SJSA1 (cell line): ENCODE measurements around the gene BCKDHB. TPM values are rescaled to one million over a fixed set of nuclear protein-coding genes. Genes with fewer than 3 reads are reported as not detected.
"Not testable (repeated sequence)": the region's sequence is repeated elsewhere in the genome, so short reads cannot be mapped to it uniquely, and the experiment has no call there.

Source experiments
- DNase-seq, 2 experiments: peaks; one replicate each; pipeline ENCODE4 v3.0.0-alpha.2; 2015 to 2020; ENCODE audit warnings: low spot score in 2 of 2, low read depth in 1 of 2
- H3K27ac ChIP-seq: fragments of 250-450 bp; sonication (Bioruptor Pico); 2 replicates; pipeline ENCODE4 v1.5.1; 2020; ENCODE audit warnings: mild to moderate bottlenecking, moderate library complexity
- H3K27me3 ChIP-seq: fragments of 250-450 bp; sonication (Bioruptor Pico); replicated peaks from 2 replicates; pipeline ENCODE4 v1.5.1; 2020; ENCODE audit warnings: mild to moderate bottlenecking, moderate library complexity
- H3K36me3 ChIP-seq: fragments of 250-450 bp; sonication (Bioruptor Pico); 2 replicates; pipeline ENCODE4 v1.5.1; 2020; ENCODE audit warnings: mild to moderate bottlenecking
- H3K4me1 ChIP-seq: fragments of 250-450 bp; sonication (Bioruptor Pico); replicated peaks from 2 replicates; pipeline ENCODE4 v1.6.1; 2021; ENCODE audit warnings: mild to moderate bottlenecking
- H3K4me3 ChIP-seq: fragments of 250-450 bp; sonication (Bioruptor Pico); 2 replicates; pipeline ENCODE4 v1.5.1; 2020; ENCODE audit warnings: mild to moderate bottlenecking
- H3K9me3 ChIP-seq: fragments of 250-450 bp; sonication (Bioruptor Pico); replicated peaks from 2 replicates; pipeline ENCODE4 v1.5.1; 2020; ENCODE audit warnings: mild to moderate bottlenecking
- total RNA-seq: library from RNA; depleted of rRNA; stranded (reverse); fragments of >200 nt; shearing (Covaris generic); gene quantifications from 2 replicates; pipeline ENCODE4 v1.2.3, GENCODE V29; 2014

Gene BCKDHB
- total RNA-seq, 1 experiment from 2014 or later = 27.5 TPM

DNA sequence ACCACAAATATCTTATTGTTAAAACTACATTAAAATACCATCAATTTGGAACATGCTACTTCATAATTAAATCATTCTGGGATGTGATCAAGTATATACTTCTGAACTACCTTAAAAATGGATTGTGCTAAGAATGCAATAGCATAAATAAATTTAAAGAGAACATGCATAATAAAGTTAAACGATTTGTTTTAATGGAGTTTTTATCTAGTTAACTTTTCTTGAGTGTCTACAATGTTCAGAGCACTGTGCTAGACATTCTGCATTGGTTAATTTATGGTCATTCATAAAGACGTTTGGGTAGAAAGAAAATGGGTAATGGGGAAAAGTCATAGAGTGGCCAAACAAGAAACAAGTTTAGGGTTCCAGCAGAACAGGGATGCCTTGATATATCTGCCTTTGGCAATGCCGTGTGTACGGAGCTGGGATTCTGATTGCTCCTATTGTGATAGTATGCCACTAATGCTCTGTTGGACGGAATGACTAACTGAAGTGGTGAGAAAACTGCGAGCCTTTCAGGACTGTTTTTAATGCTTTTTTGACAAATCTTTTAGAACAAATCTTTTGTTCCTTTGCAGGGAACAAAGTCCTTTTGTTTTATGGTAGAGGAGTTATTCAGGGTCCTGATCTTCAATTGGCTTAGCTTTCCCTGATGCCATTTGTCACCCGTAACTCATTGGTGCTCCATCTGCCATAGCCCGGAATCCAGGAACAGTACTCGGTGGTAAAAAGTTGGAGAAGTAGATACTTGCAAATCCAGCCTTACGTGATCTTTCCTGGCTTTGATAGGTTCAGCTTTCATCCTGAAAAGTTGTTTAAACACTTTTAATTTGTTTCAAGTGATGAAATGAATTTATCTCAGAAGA is 162.6 kb downstream of the BCKDHB start:
- Histone ChIP-seq H3K36me3 (no peaks in the 10 kb centered on the region), H3K9me3 (no peaks in the 10 kb centered on the region), H3K4me1 (no peaks in the 10 kb centered on the region), H3K27ac (no peak overlapping the region), H3K27me3 (no peaks in the 10 kb centered on the region), H3K4me3 (no peak overlapping the region)
- DNase-seq = no peak

DNA sequence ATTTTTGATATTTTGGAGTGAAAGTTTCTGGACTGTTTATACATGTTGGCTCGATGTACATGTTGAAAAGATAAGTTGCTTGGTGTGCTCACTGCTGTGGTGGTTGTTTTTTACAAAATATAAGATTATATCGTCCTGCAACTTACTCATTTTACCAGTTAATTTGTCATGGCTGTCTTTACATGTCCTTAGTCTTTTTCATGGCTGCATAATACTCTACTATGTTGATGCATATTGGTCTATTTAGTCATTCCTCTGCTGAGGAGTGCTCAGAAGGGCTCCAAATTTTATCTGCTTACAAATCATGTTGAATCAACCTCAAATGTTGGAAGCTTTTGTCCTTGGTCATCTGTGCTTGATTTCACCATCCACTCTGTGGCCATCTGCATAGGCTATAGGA is 164.6 kb downstream of the BCKDHB start:
- H3K9me3 ChIP-seq = no peaks in the 10 kb centered on the region
- DNase-seq = no peak
- H3K27me3 ChIP-seq = no peaks in the 10 kb centered on the region
- no peaks in the 10 kb centered on the region for H3K4me1 ChIP-seq
- no peak overlapping the region for H3K27ac ChIP-seq
- H3K4me3 ChIP-seq = no peak overlapping the region
- no peaks in the 10 kb centered on the region for H3K36me3 ChIP-seq

DNA sequence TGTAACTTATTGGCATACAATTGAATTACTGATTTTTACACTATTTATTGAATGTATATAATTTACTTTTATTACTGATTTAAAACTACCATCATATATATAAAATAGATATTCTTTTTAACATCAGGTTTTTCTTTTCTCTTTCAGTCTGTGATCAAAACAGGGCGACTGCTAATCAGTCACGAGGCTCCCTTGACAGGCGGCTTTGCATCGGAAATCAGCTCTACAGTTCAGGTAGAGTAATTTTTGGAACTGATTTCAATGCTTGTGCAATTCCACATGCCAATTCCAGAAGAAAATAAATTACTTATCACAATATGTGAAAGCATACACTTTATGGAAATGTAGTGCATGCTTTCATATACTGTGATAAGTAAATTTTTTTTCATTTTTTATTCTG is 166.5 kb downstream of the BCKDHB start:
- H3K4me1 ChIP-seq = no peaks in the 10 kb centered on the region
- no peak overlapping the region for H3K27ac ChIP-seq
- H3K9me3 ChIP-seq = no peaks in the 10 kb centered on the region
- no peaks in the 10 kb centered on the region for H3K27me3 ChIP-seq
- H3K4me3 ChIP-seq = no peak overlapping the region
- no peak for DNase-seq
- no peaks in the 10 kb centered on the region for H3K36me3 ChIP-seq

DNA sequence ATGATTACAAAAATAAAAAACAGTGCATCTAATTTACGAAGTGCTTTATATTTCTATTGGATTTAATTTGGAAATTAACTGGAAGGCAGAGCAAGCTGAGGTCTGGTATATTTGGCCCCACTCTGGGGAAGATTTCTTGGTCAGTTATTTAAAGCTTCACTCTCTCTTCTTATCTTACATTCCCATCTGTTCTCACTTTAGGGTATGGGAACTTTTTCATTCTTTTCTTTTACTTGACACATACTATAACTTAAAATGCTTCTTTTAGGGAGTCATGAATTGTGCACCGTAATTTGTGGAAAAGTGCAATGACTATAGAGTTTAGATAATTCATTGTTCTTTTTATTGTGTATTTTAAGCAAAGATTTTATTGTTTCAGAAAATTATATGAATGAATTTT is 170.4 kb downstream of the BCKDHB start:
- Histone ChIP-seq H3K4me3 (no peak overlapping the region), H3K4me1 (no peaks in the 10 kb centered on the region), H3K36me3 (no peaks in the 10 kb centered on the region), H3K27ac (no peak overlapping the region), H3K9me3 (no peaks in the 10 kb centered on the region), H3K27me3 (no peaks in the 10 kb centered on the region)
- no peak for DNase-seq

DNA sequence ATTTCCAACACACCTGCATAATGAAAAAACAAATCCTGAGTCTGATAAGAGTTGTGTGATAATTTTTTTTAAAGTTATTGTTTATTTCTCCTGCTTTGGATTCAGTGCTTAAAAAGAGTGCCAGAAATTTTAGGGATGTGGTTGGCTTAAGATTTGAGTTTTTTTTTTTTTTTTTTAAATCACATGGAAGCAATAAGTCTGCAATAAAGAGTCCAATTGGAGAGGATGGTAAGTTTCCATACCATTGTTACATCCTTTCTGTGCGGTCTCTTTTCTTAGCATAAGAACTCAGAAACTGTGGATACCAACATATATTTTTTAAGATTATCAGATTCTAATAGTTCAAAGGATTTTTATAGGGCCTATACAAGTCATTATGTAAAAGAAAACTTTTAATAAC is 171.0 kb downstream of the BCKDHB start:
- H3K4me3 ChIP-seq = no peak overlapping the region
- H3K9me3 ChIP-seq = no peaks in the 10 kb centered on the region
- H3K36me3 ChIP-seq = no peaks in the 10 kb centered on the region
- H3K27ac ChIP-seq = no peak overlapping the region
- H3K27me3 ChIP-seq = no peaks in the 10 kb centered on the region
- no peak for DNase-seq
- H3K4me1 ChIP-seq = no peaks in the 10 kb centered on the region

DNA sequence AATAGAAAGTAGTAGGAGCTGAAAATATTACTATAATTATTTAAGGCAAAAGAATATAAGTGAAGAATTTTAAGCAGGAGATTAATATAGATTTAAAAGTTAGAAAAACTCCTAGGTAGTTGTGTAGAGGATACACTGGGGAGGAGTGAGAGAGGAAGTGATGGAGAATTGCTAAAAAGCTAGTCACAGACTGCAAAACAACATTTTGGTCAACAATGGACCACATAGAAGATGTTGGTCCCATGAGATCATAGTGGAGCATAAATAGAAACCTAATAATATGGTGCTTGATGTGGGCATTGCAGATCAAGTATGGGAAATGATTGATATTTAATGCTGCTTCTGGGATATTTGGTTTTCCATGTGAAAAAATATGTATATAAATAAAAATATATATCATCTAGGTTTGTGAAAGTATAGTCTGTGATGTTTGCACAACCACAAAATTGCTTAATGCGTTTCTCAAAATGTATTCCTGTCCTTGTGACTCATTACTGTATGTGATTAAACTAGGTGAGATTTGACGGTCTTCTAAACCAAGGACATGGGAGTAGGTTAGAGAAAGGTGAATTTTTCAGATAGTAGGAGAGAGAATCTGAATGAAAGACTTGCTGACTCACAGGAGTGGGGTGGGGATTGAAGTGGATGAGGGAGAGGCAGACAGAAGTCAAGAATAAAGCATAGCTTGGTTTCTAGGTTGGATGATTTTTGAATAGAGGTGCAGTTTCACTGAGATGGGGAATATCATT is 174.0 kb downstream of the BCKDHB start:
- no peak overlapping the region for H3K4me3 ChIP-seq
- DNase-seq = no peak
- no peaks in the 10 kb centered on the region for H3K36me3 ChIP-seq
- no peaks in the 10 kb centered on the region for H3K9me3 ChIP-seq
- H3K4me1 ChIP-seq = no peaks in the 10 kb centered on the region
- H3K27me3 ChIP-seq = no peaks in the 10 kb centered on the region
- H3K27ac ChIP-seq = no peak overlapping the region

DNA sequence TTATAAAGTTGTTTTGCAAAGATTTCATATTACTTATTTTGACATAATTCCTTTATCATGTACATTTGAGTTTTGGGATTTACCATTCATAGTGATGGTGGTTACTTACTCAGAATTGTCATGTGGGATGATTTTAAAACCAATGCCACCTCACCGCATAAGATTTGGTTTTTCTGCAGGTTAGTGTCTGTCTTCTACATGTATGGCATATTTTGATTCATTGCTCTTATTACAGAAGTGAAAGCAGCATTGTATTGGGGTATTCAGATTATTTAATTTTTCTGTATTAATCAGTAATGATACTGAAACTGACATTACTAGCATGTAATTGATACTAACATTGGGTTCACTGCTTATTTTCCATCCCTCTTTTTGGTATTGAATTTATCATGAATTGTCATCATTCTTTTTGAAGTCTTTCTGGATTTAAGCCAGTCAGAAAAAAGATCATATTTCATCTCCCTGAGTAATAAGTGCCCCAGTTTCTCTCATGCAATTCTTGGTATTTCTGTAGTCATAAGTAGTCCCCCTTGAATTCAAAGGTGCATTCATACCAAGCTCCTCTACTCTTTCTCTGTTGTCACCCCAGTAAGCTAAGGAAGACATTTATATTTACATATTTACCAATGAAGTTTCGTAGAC is 176.6 kb downstream of the BCKDHB start:
- Histone ChIP-seq H3K9me3 (no peaks in the 10 kb centered on the region), H3K27ac (no peak overlapping the region), H3K4me3 (no peak overlapping the region), H3K36me3 (no peaks in the 10 kb centered on the region), H3K27me3 (no peaks in the 10 kb centered on the region), H3K4me1 (no peaks in the 10 kb centered on the region)
- DNase-seq = no peak

DNA sequence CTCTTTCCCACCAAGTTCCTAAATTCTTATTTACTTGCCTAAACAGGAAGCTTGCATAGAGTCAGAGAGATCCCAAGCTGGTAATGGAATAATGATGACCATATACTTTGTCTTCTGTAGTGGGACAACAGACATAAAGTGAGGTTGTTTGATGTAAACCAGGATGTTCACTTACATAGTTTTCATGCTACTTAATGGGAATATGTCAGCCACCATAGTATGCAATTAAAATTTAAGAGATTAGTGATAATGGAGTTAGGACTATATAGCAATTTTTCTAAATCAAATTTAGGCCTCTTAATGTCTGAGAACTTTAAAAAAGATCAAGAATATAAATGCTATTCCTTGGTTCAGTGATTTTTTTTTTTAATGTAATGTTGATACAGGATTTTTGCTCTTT is 180.6 kb downstream of the BCKDHB start:
- no peak overlapping the region for H3K27ac ChIP-seq
- no peaks in the 10 kb centered on the region for H3K9me3 ChIP-seq
- no peaks in the 10 kb centered on the region for H3K36me3 ChIP-seq
- no peak overlapping the region for H3K4me3 ChIP-seq
- H3K27me3 ChIP-seq = no peaks in the 10 kb centered on the region
- no peaks in the 10 kb centered on the region for H3K4me1 ChIP-seq
- DNase-seq = no peak

DNA sequence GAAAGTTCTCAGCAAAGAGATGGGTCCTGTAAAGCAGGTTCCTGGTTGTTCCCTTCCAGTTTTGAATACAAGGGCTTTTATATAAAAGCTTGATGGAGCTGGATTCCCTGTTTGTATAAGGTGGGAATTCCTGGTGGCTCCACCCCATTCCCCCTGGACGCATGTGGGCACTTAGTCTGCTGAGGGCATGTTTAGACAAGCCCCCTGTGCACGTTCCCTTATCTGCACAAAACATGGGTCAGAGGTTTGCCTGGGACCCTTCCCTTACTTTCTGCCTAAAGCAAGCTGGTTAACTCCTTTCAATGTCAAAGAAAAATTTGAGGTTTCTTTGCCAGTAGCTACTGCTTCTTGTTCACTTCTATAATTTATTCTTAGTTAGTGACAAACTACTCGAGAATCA is 181.1 kb downstream of the BCKDHB start:
- H3K27ac ChIP-seq = no peak overlapping the region
- H3K9me3 ChIP-seq = no peaks in the 10 kb centered on the region
- H3K27me3 ChIP-seq = no peaks in the 10 kb centered on the region
- no peak overlapping the region for H3K4me3 ChIP-seq
- H3K36me3 ChIP-seq = no peaks in the 10 kb centered on the region
- H3K4me1 ChIP-seq = no peaks in the 10 kb centered on the region
- no peak for DNase-seq

DNA sequence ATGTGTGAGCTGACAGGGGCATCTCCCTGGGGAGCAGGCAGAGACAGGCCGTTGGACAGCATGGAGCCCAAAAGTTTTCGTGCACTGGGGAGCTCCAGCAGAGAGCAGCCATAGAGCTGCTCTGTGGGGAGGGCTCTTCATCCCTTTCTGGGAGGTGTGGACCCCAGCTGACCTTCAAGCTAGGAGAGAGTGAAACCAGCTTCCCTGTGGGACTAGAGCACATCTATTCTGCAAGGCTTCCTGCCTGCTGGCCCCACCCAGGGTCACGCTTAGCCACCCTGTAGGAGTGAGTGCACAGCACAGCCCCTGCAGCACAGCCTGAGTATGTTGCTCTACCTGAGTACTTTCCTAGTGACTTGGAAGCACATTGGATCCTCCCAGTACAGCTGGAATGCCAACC is 183.3 kb downstream of the BCKDHB start:
- Histone ChIP-seq H3K4me1 (no peaks in the 10 kb centered on the region), H3K4me3 (no peak overlapping the region), H3K9me3 (no peaks in the 10 kb centered on the region), H3K27ac (no peak overlapping the region), H3K36me3 (no peaks in the 10 kb centered on the region), H3K27me3 (no peaks in the 10 kb centered on the region)
- DNase-seq = no peak

DNA sequence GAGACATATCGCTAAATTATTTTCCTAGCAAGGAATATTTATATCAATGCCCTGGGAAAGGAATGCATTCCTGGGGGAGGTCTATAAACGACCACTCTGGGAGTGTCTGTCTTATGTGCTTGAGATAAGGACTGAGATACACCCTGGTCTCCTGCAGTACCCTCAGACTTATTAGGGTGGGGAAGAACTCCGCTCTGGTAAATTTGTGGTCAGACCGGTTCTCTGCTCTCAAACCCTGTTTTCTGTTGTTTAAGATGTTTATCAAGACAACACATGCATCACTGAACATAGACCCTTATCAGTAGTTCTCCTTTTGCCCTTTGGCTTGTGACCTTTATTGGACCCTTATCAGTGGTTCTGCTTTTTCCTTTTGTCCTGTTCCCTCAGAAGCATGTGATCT is 188.1 kb downstream of the BCKDHB start:
- not testable (repeated sequence) for H3K27ac ChIP-seq, H3K27me3 ChIP-seq, H3K9me3 ChIP-seq, H3K4me1 ChIP-seq, H3K4me3 ChIP-seq, H3K36me3 ChIP-seq
- peak in 1 of 2 experiments; percentile 8 for DNase-seq

DNA sequence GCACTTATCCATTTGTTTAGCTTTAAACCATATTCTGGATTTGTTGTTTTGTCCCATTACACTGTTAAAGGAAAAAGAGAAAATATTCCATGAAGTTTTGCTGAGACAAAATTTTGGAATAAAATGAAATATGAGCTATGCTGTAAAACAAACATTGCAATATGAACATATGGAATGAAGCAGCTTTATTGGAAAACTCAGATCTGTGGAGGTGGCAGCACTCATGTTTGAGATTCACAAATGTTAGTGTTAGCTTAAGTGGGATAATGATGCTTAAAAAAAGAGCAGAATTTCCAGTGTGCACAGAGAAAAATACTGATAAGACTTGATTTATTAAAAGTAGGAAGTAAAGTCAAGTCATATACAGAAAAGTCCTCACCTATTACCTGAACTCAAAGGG is 196.2 kb downstream of the BCKDHB start:
- Histone ChIP-seq H3K27me3 (no peaks in the 10 kb centered on the region), H3K4me1 (no peaks in the 10 kb centered on the region), H3K36me3 (no peaks in the 10 kb centered on the region), H3K27ac (no peak overlapping the region), H3K9me3 (no peaks in the 10 kb centered on the region), H3K4me3 (no peak overlapping the region)
- no peak for DNase-seq

DNA sequence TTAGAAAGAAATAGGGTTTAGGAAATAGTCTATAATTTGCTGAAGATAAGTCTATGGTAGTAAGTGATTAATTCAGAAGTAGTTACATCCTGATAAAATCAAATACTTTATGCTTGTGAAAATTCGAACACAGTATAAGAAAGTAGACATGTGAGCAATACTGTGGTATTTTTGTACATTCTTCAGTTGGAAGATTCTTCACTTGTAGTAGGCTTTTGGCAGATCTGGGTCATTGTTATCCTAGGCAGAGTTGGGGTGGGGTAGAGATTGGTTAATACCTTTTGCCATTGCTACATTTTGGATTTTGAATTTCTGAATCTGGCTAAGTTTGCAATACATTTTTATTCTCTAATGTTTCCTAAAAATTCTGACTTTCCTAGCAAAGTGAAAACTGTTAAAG is 197.5 kb downstream of the BCKDHB start:
- Histone ChIP-seq H3K4me1 (no peaks in the 10 kb centered on the region), H3K27me3 (no peaks in the 10 kb centered on the region), H3K9me3 (no peaks in the 10 kb centered on the region), H3K27ac (no peak overlapping the region), H3K4me3 (no peak overlapping the region), H3K36me3 (no peaks in the 10 kb centered on the region)
- DNase-seq = no peak

DNA sequence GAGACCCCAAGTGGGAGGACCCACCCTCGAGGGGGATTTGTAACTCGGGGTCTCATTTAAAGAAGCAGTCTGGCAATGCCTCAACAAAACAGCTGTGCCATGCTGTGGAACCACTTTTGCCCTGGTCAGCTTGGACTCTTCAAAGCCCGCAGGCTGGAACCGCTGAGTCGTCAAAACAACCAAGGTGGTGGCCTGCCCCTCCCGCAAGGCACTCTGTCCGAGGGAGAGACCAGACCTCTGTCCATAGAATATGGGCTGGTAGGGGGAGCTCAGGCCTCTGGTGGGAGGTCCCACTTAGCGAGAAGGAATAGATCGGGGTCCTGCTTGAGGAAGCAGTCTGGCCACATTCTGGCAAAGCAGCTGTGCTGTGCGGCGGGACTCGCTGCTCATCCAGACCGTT is 208.1 kb downstream of the BCKDHB start:
- Histone ChIP-seq H3K27me3 (no peaks in the 10 kb centered on the region), H3K27ac (no peak overlapping the region), H3K4me3 (no peak overlapping the region), H3K9me3 (no peaks in the 10 kb centered on the region), H3K36me3 (no peaks in the 10 kb centered on the region), H3K4me1 (no peaks in the 10 kb centered on the region)
- DNase-seq = no peak
